ENCODE data around the gene PRR20G.

The PRR20G gene

GRCh38 chr3:127307112-127307835 lies 19.4 kb upstream of the PRR20G start:
- TF ChIP-seq FOXP2 (optimal IDR thresholded peaks at IDR 0.05; ENCODE audit: borderline replicate concordance, extremely low read depth, extremely low read length, insufficient read depth) (no peak), POLR2AphosphoS5 (IDR thresholded peaks at IDR 0.05; ENCODE audit: low read depth, low read length) (no peak), TAF1 (IDR thresholded peaks at IDR 0.05; ENCODE audit: borderline replicate concordance, insufficient read depth, low read length) (no peak), SIN3A (IDR thresholded peaks at IDR 0.05; ENCODE audit: borderline replicate concordance, insufficient read depth, low read length) (no peak)
- TF ChIP-seq, protein P1, sequence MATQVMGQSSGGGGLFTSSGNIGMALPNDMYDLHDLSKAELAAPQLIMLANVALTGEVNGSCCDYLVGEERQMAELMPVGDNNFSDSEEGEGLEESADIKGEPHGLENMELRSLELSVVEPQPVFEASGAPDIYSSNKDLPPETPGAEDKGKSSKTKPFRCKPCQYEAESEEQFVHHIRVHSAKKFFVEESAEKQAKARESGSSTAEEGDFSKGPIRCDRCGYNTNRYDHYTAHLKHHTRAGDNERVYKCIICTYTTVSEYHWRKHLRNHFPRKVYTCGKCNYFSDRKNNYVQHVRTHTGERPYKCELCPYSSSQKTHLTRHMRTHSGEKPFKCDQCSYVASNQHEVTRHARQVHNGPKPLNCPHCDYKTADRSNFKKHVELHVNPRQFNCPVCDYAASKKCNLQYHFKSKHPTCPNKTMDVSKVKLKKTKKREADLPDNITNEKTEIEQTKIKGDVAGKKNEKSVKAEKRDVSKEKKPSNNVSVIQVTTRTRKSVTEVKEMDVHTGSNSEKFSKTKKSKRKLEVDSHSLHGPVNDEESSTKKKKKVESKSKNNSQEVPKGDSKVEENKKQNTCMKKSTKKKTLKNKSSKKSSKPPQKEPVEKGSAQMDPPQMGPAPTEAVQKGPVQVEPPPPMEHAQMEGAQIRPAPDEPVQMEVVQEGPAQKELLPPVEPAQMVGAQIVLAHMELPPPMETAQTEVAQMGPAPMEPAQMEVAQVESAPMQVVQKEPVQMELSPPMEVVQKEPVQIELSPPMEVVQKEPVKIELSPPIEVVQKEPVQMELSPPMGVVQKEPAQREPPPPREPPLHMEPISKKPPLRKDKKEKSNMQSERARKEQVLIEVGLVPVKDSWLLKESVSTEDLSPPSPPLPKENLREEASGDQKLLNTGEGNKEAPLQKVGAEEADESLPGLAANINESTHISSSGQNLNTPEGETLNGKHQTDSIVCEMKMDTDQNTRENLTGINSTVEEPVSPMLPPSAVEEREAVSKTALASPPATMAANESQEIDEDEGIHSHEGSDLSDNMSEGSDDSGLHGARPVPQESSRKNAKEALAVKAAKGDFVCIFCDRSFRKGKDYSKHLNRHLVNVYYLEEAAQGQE (IDR thresholded peaks at IDR 0.05; ENCODE audit: insufficient read depth in 1 of 2, low read depth in 2 of 2, low read length in 2 of 2), result no peak

DNA sequence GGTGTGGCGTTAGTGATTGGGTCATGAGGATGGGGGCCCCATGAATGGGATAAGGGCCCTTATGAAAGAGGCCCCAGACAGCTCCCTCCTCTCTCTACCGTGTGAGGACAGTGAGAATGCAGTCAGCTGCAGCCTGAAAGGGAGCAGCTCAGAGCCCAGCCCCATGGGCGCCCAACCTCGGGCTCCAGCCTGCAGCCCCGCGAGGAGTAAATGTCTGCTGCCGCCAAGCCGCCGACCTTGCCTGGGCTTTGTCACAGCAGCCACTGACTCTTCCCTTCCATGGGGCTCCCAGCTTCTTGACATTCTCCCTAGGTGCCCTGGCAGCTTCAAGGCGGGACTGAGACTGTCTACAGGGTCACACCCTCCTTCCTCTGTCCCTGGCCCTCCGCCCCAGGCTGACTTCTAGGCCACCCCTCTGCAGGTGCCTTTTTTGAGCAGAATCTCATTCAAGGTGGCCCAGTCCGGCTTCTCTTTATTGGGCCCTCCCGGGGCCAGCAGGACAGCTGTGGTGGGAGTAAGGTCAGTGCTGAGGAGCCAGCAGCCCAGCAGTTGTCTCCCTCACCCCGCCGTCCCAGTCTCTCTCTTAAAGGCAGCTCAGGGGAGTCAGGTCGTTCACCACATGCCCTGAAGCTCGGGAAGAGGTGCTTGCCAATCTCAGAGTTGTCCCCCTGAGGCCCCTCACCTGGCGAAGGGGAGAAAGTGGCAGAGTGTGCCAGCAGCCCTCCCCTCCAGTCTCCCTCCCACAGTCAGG lies 18.7 kb upstream of the PRR20G start:
- no peak for TF ChIP-seq FOXP2 (optimal IDR thresholded peaks at IDR 0.05; ENCODE audit: borderline replicate concordance, extremely low read depth, extremely low read length, insufficient read depth)

- TF ChIP-seq, protein P1 (IDR thresholded peaks at IDR 0.05; ENCODE audit: insufficient read depth in 1 of 2, low read depth in 2 of 2, low read length in 2 of 2), result no peak
- TF ChIP-seq TAF1 (IDR thresholded peaks at IDR 0.05; ENCODE audit: borderline replicate concordance, insufficient read depth, low read length), result no peak
- TF ChIP-seq SIN3A (IDR thresholded peaks at IDR 0.05; ENCODE audit: borderline replicate concordance, insufficient read depth, low read length), result no peak
- no peak for TF ChIP-seq POLR2AphosphoS5 (IDR thresholded peaks at IDR 0.05; ENCODE audit: low read depth, low read length)
- TF ChIP-seq FOXP2 (optimal IDR thresholded peaks at IDR 0.05; ENCODE audit: borderline replicate concordance, extremely low read depth, extremely low read length, insufficient read depth), result no peak
These were observed 17.7 kb upstream of the PRR20G start for GRCh38 chr3:127305499-127306060.

- TF ChIP-seq FOXP2 (optimal IDR thresholded peaks at IDR 0.05; ENCODE audit: borderline replicate concordance, extremely low read depth, extremely low read length, insufficient read depth) (no peak), POLR2AphosphoS5 (IDR thresholded peaks at IDR 0.05; ENCODE audit: low read depth, low read length) (no peak), TAF1 (IDR thresholded peaks at IDR 0.05; ENCODE audit: borderline replicate concordance, insufficient read depth, low read length) (no peak), SIN3A (IDR thresholded peaks at IDR 0.05; ENCODE audit: borderline replicate concordance, insufficient read depth, low read length) (no peak)
- TF ChIP-seq, protein P1 (IDR thresholded peaks at IDR 0.05; ENCODE audit: insufficient read depth in 1 of 2, low read depth in 2 of 2, low read length in 2 of 2), result no peak
These were observed 16.4 kb upstream of the PRR20G start for GRCh38 chr3:127304121-127304744.

GRCh38 chr3:127299276-127299675 lies 11.4 kb upstream of the PRR20G start:
- TF ChIP-seq, protein P1 (IDR thresholded peaks at IDR 0.05; ENCODE audit: insufficient read depth in 1 of 2, low read depth in 2 of 2, low read length in 2 of 2), result no peak
